NCI-H1105 (cell line): ENCODE data around the gene TMEM184B.
A peak's percentile ranks its signal among the peaks of the same experiment; 100 is the strongest.
"Not testable (repeated sequence)": the region's sequence is repeated elsewhere in the genome, so short reads cannot be mapped to it uniquely, and the experiment has no call there.

Experiments used
- DNase-seq: peaks from one replicate; lab custom pipeline; 2025; lab: John Stamatoyannopoulos, UW

TMEM184B gene

DNA sequence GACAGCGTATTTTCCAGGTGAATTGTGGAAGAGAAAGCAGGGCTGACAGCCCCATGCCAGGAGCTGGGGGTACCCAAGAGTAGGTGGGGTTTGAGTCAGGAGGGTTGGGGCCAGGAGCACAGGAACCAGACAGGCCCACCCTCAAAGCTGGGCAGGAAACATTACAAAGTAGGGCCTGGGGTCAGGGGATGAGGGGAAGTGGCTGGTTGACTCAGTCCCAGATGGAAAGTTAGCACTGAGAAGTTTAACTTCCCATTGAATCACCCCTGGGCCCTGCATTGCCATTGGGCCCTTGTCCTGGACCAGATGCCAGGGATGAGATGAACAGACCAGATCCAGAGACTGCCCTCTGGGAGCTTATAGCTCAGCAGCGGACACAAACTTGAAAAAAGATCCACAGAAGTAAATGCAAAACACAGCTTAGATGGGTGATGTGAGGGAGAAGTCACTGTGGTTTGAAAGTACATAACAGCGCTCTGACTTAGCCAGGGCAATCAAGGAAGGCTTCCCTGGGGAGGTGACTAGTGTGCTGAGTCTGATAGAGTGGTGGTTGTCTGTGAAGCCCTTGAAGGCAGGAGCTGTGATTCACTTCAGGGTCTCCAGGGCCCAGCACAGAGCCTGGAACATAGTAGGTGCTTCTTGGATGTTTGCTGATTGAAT is 68.8 kb downstream of the TMEM184B start:
- DNase-seq, result no peak

DNA sequence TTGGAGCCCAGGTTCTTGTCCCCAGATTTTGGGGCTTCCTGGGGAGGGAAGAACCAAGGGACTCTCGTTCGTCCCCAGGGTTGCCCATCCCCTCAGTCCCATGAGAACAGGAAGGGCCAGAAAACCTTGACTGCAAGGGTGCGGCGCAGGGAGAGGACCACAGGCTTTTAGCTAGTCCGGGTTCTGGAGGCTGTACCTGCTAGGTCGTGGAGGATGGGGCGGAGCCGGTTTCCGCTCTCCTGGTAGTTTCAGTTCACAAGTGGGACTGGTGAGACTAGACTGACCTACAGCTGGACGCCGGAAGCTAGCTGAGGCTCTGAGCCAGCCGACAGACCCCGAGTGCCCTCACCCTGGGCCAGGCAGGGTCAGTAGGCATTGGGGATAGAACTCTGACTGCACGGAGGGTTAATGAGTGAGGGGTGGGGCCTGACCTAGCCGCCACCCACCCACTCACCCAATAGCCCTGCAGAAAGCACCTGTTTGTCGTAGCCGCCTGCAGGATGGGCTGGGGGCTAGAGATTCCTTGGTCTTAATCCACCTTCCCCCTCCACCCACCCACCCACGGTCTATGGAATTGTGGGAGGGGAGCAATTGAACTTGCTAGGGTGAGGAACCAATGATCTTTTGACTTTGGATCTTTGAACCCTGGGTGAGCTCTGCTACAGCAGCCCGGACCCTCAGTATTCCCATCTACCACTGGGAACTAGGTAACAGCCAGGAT is 69.6 kb downstream of the TMEM184B start:
- DNase-seq, result no peak

DNA sequence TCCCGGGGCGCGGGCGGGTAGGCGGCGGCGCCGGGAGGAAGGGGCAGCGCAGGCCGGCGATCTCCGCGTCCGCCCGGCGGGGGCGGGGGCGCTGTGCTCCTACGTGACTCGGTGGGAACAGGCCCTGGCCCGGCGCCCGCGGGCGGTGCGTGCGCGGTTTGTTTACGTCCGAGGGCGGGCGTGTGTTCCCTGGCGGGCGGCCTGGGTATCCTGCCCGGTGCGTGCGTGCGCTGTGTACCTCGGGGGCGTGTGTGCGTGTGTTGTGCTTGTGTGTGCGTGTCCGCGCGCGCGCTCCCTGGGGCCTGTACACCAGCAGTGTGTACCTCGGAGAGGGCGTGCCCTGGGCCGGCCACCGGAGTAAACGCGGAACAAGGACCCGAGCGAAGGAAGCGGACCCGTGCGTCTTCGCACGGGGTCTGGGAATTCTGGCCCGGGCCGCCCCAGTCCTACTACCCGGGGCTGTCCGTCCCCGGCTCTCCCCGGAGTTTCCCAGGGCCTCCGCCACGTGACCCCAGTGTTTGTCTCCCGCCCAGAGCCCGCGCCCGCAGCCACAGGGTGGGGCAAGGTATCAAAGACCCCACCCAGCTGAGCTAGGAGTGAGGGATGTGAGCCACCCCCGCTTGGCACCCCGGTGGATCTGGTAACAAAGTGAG is 70.2 kb downstream of the TMEM184B start:
- DNase-seq, result peak; percentile 53

DNA sequence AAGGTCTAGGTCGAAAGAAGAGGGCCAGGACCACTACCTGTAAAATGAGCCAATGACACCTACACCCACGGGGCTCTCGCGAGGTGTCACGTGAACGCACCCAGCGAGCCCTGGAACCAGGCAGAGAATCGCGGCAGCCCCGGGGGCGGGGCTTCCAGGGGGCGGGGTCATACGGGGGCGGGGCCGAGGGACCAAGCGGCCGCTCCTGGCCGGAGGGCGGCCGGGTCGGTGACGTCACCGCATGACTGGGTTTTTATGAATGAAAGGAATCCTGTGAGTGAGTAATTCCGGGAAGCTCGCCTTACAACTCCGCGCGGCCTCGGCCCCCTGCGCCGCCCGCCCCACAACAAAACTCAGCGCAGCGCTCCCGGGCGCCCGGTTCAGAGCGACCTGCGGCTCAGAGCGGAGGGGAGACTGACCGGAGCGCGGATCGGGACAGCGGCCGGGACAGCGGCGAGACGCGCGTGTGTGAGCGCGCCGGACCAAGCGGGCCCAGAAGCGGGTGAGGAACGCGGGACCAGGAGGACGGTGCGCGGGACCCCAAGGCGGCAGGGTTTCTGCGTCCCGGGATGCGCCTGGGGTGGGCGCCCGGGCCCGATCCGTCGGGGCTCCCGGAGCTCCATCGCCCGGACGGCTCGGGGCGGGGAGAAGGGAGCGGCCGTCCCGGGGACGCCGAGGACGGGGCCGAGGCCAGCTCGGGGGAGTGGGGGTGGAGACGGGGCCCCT is 70.9 kb downstream of the TMEM184B start, which contains the start of gene MAFF:
Gene MAFF (plus strand): TSS at position 284 of the 726 bp plus-strand sequence. CDS start 11,860 bp downstream, outside the sequence.
- peak; percentile 85 for DNase-seq

DNA sequence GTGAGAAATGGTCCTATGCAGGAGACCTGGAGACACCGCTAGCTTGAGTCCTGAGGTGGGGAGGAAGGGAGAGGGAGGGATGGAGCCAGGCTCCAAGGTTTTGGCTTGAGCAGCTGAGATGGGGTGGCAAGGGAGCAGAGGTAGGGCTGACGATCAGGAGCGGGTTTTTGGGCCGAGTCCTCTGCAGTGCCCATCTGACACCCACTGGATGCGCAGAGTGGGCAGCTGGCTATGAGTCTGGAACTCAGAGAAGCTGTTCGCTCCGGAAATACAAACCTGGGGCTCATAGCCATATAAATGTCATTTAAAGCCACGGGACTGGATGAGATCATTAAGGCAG is 71.5 kb downstream of the TMEM184B start:
- DNase-seq, result no peak

DNA sequence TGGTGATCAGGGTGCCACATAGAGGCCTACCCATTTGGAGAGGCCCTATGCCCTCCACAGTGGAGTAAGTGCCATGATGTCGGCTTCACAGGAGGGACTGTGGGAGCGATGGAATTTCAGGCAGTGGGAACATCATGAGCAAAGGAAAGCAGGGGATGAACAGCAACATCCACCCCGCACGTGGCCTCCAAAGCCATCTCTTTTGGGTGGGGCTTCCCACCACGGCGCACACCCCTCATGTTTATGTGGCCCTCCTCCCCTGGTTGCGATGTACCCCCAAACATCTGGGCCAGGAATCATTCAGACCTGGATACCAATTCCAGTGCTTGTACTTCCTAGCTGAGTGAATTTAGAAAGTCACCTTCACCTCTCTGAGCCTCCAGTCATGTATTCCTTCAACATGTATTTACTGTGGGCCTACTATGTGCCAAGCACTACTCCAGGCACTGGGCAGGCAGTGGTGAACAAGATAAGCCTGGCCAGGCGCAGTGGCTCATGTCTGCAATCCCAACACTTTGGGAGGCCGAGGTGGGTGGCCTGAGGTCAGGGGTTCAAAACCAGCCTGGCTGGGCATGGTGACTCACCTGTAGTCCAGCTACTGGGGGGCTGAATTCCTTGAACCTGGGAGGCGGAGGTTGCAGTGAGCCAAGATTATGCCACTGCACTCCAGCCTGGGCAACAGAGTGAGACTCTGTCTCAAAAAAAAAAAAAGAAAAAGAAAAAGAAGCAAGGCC is 72.8 kb downstream of the TMEM184B start:
- no peak for DNase-seq

DNA sequence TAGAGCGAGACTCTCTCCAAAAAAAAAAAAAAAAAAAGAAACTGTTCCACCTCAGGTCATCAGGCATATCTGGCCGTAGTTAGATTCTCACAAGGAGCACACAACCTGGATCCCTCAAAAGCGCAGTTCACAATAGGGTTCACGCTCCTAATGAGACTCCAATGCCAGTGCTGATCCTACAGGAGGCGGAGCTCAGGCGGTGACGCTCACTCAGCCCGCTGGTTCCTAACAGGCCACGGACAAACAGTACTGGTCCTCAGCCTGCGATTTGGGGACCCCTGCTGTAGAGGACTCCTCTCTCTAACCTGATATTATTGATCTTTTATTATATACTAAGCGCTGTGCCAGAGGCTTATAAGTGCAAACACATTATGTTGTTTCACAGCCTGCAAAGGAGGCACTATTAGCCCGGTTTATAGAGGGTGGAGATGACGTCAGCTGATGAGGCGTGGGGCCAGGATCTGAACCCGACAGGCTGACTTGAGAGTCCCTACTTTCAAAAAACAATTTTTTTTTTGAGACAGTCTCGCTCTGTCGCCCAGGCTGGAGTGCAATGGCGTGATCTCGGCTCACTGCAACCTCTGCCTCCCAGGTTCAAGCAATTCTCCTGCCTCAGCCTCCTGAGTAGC is 75.9 kb downstream of the TMEM184B start:
- DNase-seq, result no peak

DNA sequence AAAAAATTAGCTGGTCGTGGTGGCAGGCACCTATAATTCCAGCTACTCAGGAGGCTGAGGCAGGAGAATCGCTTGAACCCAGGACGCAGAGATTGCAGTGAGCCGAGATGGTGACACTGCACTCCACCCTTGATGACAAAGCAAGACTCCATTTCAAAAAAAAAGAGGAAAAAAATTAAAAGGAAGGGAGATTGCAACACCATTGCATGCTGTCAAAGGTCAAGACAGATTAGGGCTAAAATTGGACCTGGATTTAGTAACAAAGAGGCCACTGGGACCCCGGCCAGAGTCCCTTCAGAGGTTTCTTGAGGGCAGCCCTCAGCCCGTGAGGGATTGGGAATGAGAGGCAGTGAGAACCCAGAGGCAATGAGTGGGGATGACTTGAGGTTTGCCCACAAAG is 79.2 kb downstream of the TMEM184B start:
- DNase-seq, result no peak

DNA sequence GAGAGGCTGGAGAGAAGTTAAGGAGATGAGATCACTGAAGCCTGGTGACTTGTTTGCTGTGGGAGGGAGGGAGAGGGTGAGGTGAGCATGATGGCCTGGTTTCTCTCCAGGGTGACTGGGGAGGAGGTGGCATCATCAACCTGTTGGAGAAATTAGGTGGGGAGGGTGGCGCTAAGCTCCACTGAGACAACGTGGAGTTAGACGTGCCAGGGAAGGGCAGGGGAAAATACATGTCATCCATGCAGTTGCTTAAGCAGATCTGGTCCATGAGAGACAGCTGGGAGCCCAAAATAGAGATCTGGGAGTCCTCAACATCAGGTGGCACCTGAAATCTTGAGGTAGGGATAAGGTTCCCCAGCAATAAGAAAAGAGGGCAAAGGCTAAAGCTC is 80.3 kb downstream of the TMEM184B start:
- DNase-seq, result no peak

DNA sequence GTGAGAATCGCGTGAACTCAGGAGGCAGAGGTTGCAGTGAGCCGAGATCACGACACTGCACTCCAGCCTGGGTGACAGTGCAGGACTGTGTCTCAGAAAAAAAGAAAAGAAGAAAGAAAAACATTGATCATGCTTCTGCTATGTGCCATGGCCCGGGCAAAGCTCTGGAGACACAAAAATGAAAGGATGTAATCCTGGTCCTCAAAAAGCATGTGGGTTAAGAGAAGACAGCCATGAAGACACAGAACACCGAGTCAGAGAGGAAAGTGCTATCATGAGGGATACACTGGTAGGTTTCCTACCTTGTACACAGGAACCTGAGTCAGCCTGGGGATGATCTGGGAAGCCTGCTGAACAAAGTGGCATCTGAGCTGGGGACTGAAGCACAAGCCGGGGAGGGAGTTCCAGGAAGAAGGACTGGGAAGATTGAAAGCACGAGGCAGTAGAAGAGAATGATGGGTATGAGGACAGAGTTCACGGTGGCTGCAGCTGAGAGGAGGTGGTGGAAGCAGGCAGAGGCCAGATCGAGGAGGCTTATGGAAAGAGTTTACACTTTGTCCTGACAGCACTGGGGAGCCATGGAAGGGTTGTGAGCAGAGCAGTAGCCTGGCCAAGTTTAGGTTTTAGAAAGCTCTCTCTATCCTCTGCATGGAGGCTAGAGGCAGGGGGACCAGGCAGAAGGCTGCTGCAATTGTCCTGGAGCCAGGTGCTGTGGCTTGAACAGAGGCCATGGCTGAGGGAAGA is 80.9 kb downstream of the TMEM184B start:
- no peak for DNase-seq

DNA sequence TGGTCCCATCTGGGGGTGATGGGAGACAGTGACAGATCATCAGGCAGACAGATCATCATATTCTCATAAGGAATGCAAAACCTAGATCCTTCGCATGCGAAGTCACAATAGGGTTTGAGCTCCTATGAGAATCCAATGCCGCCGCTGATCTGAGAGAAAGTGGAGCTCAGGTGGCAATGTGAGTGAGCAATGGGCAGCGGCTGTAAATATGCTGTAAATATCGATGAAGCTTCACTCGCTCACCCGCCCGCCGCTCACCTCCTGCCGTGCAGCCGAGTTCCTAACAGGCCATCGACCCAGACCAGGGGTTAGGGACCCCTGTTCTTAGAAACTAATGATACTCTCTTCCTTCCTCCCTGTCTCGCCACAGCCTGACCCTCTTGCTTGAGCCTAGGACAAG is 81.8 kb downstream of the TMEM184B start:
- DNase-seq, result no peak

DNA sequence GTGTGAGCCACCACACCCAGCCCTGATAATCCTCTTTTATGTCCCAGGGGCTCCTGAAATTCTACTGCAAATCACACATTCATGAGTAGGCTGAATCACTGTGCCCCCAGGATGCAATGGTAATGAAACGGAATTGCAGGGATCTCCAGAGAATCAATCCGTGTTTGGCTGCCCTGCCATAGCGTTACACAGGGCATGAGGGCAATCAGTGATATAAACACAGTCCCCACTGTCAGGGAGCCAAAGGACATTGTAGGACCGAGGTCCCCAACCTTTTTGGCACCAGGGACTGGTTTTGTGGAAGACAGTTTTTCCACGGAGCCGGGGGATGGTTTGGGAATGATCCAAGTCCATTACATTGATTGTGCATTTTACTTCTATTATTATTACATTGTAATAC is 82.2 kb downstream of the TMEM184B start:
- DNase-seq, result no peak

DNA sequence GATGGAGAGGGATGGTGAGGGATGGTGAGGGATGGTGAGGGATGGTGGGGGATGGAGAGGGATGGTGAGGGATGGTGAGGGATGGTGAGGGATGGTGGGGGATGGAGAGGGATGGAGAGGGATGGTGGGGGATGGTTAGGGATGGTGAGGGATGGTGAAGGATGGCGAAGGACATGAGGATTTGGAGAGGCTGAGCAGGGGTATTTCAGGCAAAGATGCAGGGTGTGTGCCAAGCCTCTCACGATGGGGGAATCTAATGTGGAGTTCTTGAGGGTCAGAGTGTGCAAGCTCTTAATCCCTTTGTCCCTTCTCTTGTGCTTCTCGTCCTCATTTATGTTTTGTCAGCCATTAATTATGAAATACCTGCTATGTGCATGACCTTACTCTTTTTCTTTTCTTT is 83.7 kb downstream of the TMEM184B start:
- no peak for DNase-seq

DNA sequence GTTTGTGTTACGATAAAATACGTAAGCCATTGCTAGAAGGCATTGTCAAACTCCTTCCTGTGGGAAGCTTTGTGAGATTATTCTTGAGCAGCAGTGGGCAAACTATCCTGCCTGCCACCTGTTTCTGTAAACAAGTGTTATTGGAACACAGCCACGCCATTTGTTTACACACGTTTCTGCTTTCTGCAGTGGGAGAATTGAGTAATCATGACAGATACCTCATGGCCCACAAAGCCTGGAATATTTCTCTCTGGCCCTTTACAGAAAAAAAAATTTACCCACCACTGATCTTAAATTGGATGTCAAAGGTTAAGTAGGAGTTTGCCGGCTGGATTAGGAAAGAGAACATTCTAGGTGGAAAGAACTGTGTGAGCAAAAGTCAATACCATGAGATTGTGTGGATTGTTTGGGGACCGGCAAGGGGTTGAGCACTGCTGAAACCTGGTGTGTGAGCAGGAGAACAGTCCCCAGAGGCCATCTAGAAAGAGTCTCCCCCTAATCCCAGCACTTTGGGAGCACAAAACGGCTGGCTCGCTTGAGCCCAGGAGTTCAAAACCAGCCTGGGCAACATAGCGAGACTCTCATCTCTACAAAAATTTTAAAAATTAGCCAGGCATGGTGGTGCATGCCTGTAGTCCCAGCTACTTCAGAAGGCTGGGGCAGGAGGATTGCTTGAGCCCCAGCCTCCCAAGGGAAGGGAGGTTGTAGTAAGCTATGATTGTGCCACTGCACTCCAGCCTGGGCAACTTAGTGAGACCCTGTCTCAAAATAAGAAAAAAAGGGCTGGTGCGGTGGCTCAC is 85.2 kb downstream of the TMEM184B start:
- DNase-seq, result peak; percentile 44

DNA sequence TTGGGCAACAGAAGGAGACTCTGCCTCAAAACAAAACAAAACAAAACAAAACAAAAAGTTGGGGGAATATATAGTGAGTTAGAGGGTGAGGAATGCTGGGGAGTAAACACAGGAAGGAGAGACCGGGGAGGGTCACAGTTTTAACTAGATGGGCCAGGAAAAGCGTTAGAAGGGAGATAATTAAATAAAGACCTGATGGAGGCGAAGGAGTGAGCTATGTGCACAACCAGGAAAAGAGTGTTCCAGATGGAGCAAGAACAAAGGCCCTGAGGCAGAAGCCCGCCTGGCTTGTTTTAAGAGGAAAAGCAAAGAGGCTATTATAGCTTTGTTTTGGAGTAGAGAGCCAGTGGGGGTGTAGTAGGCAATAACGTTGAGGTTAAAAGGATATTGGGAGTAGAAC is 86.4 kb downstream of the TMEM184B start:
- DNase-seq, result no peak

DNA sequence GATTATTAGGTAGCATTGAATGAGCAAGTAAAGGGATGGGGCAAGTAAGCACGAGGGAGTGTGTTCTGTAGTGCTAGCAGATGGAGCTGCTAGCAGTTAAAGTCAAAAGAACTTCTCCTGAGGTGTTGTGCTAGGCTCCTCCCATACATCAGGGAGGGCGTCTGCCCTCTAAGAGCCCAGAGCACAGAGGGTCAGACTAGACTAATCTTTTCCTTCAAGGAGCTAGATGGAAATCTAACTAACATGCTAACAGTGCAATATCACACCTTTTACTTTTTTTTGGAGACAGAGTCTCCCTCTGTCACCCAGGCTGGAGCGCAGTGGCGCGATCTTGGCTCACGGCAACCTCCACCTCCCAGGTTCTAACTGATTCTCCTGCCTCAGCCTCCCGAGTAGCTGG is 88.0 kb downstream of the TMEM184B start:
- no peak for DNase-seq

DNA sequence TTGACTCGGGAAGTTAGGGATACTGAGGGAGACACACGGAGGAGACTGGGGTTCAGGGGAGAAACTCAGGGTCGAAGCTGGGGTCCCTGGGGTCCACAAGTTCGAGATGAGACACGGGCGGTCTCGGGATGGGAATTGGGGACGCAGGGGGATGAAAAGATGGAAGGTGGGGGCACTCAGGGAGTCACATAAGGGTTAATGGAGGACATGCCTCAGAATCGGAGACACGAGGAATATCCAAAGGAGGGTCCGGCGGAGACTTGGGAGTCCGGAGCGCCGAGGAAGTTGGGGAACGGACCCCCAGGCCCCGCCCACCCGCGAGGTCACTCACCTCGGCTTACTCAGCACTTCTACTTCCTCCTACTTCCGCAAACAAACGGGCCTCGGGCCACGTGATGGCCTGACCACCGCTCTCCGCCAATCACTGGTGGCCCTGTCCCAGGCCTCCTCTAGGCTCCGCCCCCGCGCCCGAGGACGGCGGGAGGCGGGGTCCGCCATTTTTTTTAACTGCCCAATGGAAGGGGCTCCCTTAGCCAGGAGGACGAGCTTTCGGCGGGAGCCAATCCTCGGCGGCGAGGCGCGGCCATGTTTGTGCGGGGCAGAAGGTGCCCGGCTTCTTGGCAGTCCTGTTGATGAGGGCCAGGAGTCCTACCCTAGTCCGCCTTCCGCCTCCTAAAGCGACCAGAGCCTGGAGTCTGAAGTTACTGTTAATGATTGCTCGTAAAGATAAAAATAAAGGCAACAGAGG is 91.2 kb downstream of the TMEM184B start, which contains the start of gene PLA2G6:
Gene PLA2G6 (minus strand): TSS at position 378 of the 748 bp plus-strand sequence. CDS start 12,404 bp downstream, outside the sequence.
- peak; percentile 97 for DNase-seq

DNA sequence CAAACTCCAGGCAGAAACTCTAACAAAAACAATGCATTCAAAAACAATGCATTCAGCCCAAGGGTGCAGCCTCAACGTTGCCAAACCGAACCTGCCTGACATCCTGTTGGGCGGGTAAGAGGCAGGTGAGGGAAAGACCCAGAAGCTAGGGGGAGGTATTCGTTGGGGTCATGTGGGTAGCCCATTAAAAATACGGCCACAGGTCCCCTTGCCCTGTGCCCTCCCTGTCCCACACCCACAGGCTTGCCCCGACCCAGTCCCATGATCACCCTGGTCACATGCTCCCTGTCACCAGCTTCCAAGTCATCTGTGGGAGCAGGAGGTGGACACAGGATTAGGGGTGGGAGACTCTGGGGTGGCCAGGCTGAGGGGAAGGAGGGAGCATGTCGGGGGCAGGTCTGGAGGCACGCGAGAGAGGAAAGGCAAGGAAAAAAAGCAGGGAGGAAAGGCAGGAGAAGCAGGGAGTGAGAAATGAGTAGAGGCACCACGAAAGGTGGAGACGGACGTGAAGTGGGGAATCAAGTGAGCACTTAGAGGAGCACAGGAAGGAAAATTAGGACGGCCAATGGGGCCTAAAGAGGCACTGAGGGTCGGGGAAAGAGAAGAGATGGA is 91.9 kb downstream of the TMEM184B start:
- DNase-seq, result no peak

DNA sequence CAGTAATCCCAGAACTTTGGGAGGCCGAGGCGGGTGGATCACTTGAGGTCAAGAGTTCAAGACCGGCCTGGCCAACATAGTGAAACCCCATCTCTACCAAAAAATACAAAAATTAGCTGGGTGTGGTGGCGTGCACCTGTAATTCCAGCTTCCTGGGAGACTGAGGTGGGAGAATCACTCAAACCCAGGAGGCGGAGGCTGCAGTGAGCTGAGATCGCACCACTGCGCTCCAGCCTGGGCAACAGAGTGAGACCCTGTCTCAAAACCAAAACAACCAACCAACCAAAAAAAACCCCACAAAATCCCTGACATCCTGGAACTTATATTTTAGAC is 94.2 kb downstream of the TMEM184B start:
- DNase-seq, result not testable (repeated sequence)
